Measurements from ENCODE around the gene BCAS1.
"Not testable (repeated sequence)": the region's sequence is repeated elsewhere in the genome, so short reads cannot be mapped to it uniquely, and the experiment has no call there.

BCAS1 gene

GRCh38 chr20:53938739-53939138, 131.7 kb downstream of the BCAS1 start:
- H3K36me3 ChIP-seq (ENCODE audit: insufficient read depth, low read length) = no peaks in the 10 kb centered on the region
- peaks cover 58% of the 10 kb centered on the region for H3K4me1 ChIP-seq (ENCODE audit: insufficient read depth, low read length)
- H3K9ac ChIP-seq (ENCODE audit: low read depth, low read length) = no peak overlapping the region
- H3K9me3 ChIP-seq (ENCODE audit: control insufficient read depth, insufficient read depth, low read length) = no peaks in the 10 kb centered on the region

GRCh38 chr20:53937929-53938367, 132.4 kb downstream of the BCAS1 start:
- Histone ChIP-seq H3K9me3 (ENCODE audit: control insufficient read depth, insufficient read depth, low read length) (no peaks in the 10 kb centered on the region), H3K9ac (ENCODE audit: low read depth, low read length) (no peak overlapping the region), H3K4me1 (ENCODE audit: insufficient read depth, low read length) (peaks cover 51% of the 10 kb centered on the region), H3K36me3 (ENCODE audit: insufficient read depth, low read length) (no peaks in the 10 kb centered on the region)

GRCh38 chr20:53937339-53937741, 133.1 kb downstream of the BCAS1 start:
- Histone ChIP-seq H3K4me1 (ENCODE audit: insufficient read depth, low read length) (peaks cover 44% of the 10 kb centered on the region), H3K36me3 (ENCODE audit: insufficient read depth, low read length) (no peaks in the 10 kb centered on the region), H3K9me3 (ENCODE audit: control insufficient read depth, insufficient read depth, low read length) (no peaks in the 10 kb centered on the region), H3K9ac (ENCODE audit: low read depth, low read length) (no peak overlapping the region)

DNA sequence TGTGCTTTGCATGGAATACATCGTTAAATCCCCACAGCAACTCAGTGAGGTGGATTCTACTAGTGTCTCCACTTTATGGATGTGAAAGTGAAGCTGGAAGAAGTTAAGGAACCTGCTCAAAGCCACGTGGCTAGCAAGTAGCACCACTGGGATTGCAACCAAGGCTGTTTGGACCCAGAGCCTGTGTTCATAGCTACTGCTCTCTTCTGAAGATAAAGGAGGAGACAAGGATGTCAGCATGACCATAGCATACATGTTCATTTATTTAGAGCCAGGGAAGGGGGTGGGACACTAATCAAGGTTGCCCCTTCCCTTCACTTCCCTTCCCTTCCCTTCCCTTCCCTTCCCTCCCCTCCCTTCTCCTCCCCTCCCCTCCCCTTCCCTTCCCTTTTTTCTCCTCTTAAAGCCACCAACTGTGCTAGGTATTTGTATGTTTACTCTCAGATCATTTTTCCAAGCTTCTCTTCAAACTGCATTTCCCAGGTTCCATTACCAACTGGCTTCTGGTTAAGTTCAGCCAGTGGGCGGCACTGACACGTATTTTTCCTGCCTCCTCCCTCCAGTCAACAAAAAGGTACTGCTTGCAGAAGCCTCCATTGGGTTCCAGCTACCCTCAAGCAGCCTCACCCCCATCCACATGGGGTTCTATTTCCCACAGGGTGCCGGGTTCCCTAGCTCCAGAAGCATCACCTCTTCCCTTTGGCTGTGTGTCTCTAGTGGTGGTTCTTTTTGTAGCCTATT, 134.9 kb downstream of the BCAS1 start:
- Histone ChIP-seq H3K36me3 (ENCODE audit: insufficient read depth, low read length) (no peaks in the 10 kb centered on the region), H3K4me1 (ENCODE audit: insufficient read depth, low read length) (peaks cover 27% of the 10 kb centered on the region), H3K9ac (ENCODE audit: low read depth, low read length) (no peak overlapping the region), H3K9me3 (ENCODE audit: control insufficient read depth, insufficient read depth, low read length) (no peaks in the 10 kb centered on the region)

DNA sequence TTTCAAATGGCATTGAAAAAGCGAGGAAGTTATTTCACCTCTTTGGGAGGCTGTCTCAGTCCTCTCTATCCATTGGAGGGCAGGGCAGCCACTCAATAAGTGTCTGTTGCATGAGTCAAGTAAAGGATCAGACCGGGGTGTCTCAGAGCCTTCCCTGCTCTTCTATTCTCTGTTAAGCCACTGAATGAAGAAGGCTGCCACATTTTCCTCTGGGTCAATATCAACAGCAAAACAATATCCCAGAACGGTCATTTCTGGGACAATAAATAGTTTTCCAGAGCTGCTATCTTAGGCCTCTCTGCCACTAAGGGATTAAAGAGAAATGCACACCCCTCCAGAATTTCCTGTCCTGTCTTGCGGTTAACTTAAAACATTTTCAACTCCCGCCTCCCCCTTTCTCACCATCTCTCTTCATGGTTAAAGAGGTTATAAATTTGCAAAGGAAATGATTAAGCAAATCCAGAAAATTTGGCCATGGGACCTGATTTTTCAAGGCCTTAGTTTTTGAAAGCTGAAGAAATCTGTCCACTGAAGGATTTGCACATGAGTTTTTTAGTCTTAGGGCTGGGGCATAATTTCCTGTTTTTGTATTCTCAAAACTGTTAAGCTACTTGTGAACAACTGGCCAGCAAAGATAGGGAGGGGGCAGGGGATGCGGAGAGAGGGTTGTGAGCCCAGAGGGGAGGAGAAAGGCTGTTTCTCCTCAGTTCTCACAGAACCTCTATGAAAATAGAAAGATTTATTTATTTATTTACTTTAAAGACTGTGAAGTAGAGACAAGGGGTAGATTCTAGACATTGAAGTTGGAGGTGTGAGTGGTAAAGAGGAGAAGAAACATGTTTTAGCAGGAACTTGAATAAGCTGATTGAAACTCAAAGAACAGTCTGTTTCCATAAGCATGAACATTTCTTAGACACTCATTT, 135.7 kb downstream of the BCAS1 start:
- Histone ChIP-seq H3K4me1 (ENCODE audit: insufficient read depth, low read length) (peaks cover 26% of the 10 kb centered on the region), H3K9ac (ENCODE audit: low read depth, low read length) (no peak overlapping the region), H3K9me3 (ENCODE audit: control insufficient read depth, insufficient read depth, low read length) (no peaks in the 10 kb centered on the region), H3K36me3 (ENCODE audit: insufficient read depth, low read length) (no peaks in the 10 kb centered on the region)

DNA sequence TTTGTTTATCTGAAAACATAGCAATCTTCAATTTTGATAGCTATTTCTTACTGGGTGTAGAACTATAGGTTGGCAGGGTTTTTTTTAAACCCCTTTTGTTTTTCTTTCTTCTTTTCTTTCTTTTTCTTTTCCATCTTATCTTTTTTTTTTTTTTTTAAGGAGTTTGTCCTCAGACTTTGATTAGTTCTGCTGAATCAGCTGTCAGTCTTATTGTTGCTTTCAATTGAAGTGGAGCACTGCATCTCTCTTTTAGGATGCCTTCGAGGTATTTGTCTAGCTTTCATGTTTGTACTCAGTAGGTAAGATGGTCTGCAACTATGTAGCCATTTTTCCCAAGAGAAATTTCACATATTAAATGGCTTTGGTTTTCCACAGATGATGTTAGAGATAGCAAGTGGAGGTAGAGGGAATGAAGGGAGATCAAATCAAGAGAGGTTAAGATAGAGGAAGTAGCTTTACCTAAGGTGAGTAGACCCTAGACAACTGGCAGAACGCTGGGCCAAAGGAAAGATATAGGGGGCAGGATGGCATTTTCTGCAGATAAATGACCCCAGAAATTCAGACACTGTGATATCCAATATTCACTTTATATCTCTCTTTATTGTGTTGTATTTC, 137.1 kb downstream of the BCAS1 start:
- no peaks in the 10 kb centered on the region for H3K9me3 ChIP-seq (ENCODE audit: control insufficient read depth, insufficient read depth, low read length)
- no peak overlapping the region for H3K9ac ChIP-seq (ENCODE audit: low read depth, low read length)
- H3K36me3 ChIP-seq (ENCODE audit: insufficient read depth, low read length) = no peaks in the 10 kb centered on the region
- peaks cover 18% of the 10 kb centered on the region for H3K4me1 ChIP-seq (ENCODE audit: insufficient read depth, low read length)

DNA sequence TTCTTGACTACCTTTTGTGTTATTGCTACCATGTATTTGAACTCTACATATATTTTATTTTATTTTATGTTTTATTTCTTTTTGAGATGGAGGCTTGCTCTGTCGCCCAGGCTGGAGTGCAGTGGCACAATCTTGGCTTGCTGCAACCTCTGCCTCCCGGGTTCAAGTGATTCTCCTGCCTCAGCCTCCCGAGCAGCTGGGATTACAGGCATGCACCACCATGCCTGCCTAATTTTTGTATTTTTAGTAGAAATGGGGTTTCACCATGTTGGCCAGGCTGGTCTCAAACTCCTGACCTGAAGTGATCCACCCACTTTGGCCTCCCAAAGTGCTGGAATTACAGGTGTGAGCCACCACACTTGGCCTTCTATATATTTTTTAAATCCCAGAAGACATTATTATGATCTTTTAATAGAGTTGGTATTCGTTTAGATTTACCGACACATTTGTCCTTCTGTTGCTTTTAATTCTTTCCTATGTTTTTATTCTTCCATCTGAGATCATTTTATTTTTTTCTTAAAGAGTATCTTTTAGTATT, 137.7 kb downstream of the BCAS1 start:
- not testable (repeated sequence) for H3K9ac ChIP-seq (ENCODE audit: low read depth, low read length); H3K9me3 ChIP-seq (ENCODE audit: control insufficient read depth, insufficient read depth, low read length); H3K36me3 ChIP-seq (ENCODE audit: insufficient read depth, low read length)
- peaks cover 18% of the 10 kb centered on the region for H3K4me1 ChIP-seq (ENCODE audit: insufficient read depth, low read length)

DNA sequence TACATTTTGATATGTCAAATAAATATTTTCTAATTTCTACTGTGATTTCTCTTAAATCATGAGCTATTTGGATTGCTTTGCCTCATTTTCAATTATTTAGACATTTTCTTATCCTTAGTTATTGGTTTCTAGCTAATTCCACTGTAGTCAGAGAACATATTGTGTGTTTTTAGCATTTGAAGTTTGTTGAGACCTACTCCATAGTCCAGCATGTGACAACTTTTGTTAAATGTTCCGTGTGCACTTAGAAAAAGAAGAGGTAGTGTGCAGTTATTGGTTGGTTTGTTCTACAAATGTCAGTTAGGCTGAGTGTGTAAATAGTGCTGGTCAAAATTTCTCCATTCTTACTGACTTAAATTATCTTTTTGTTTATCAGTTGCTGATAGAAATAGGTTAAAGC, 138.8 kb downstream of the BCAS1 start:
- no peak overlapping the region for H3K9ac ChIP-seq (ENCODE audit: low read depth, low read length)
- H3K4me1 ChIP-seq (ENCODE audit: insufficient read depth, low read length) = peaks cover 23% of the 10 kb centered on the region
- no peaks in the 10 kb centered on the region for H3K36me3 ChIP-seq (ENCODE audit: insufficient read depth, low read length)
- H3K9me3 ChIP-seq (ENCODE audit: control insufficient read depth, insufficient read depth, low read length) = no peaks in the 10 kb centered on the region

DNA sequence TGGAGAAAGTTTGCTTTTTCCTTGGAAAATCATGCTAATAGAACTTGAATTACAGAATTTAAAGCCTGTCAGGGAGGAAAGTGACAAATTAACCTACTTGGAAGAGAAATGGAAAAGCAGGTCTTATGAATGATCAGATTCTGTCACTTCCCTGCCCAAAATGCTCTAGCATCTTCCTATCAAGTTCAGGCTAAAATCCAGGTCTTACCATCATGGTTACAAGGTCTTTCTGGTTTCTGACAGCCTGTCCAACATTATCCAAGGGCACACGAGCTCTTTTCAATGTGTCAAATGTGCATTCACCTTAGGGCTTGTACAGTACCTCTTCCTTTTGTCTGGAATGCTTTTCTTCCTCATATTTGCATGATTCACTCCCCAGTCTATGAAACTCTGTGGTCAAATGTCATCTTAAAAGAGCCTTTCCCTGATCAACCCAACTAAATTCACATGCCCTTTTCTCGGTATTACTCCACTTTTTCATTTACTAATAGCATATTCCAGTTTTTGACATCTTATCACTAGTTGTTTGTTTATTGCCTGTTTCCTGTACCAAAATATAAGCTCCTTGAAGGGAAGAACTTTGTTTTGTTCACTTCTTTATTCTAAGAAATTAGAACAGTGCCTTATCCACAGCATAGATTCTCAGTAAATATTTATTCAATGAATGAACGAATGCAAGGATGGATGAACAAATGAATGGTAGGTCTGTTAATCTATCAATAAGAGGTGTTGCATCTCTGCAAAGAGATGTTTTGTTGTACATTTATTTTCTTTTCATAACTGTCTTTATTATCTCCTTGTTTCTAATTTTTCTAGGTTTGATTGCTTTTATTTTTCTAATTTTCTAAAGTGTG, 139.5 kb downstream of the BCAS1 start:
- no peak overlapping the region for H3K9ac ChIP-seq (ENCODE audit: low read depth, low read length)

GRCh38 chr20:53929974-53930650, 140.3 kb downstream of the BCAS1 start:
- no peaks in the 10 kb centered on the region for H3K9me3 ChIP-seq (ENCODE audit: control insufficient read depth, insufficient read depth, low read length)
- no peak overlapping the region for H3K9ac ChIP-seq (ENCODE audit: low read depth, low read length)
- peaks cover 19% of the 10 kb centered on the region for H3K4me1 ChIP-seq (ENCODE audit: insufficient read depth, low read length)
- H3K36me3 ChIP-seq (ENCODE audit: insufficient read depth, low read length) = no peaks in the 10 kb centered on the region

More for the DNA sequence above, 139.5 kb downstream of the BCAS1 start:
- Histone ChIP-seq H3K36me3 (ENCODE audit: insufficient read depth, low read length) (no peaks in the 10 kb centered on the region), H3K4me1 (ENCODE audit: insufficient read depth, low read length) (peaks cover 27% of the 10 kb centered on the region), H3K9me3 (ENCODE audit: control insufficient read depth, insufficient read depth, low read length) (no peaks in the 10 kb centered on the region)

- Histone ChIP-seq H3K36me3 (ENCODE audit: insufficient read depth, low read length) (no peaks in the 10 kb centered on the region), H3K9me3 (ENCODE audit: control insufficient read depth, insufficient read depth, low read length) (no peaks in the 10 kb centered on the region), H3K9ac (ENCODE audit: low read depth, low read length) (no peak overlapping the region), H3K4me1 (ENCODE audit: insufficient read depth, low read length) (peaks cover 12% of the 10 kb centered on the region)
Measured at GRCh38 chr20:53929399-53929798, 141.0 kb downstream of the BCAS1 start.

DNA sequence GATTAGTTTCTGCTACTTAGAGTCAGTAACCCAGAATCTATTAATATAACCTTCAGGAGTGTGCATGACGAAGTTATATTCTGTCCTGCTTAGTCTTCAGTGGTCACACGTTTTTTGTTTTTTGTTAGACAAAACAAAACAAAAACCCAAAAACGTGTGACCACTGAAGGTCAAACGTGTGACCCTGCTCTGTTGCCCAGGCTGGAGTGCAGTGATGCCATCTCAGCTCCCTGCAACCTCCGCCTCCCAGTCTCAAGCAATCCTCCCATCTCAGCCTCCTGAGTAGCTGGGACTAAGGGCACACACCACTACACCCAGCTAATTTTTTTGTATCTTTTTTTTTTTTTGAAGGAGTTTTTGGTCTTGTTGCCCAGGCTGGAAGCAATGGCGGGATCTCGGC, 142.4 kb downstream of the BCAS1 start:
- H3K36me3 ChIP-seq (ENCODE audit: insufficient read depth, low read length) = no peaks in the 10 kb centered on the region
- H3K4me1 ChIP-seq (ENCODE audit: insufficient read depth, low read length) = peaks cover 11% of the 10 kb centered on the region
- no peaks in the 10 kb centered on the region for H3K9me3 ChIP-seq (ENCODE audit: control insufficient read depth, insufficient read depth, low read length)
- no peak overlapping the region for H3K9ac ChIP-seq (ENCODE audit: low read depth, low read length)

DNA sequence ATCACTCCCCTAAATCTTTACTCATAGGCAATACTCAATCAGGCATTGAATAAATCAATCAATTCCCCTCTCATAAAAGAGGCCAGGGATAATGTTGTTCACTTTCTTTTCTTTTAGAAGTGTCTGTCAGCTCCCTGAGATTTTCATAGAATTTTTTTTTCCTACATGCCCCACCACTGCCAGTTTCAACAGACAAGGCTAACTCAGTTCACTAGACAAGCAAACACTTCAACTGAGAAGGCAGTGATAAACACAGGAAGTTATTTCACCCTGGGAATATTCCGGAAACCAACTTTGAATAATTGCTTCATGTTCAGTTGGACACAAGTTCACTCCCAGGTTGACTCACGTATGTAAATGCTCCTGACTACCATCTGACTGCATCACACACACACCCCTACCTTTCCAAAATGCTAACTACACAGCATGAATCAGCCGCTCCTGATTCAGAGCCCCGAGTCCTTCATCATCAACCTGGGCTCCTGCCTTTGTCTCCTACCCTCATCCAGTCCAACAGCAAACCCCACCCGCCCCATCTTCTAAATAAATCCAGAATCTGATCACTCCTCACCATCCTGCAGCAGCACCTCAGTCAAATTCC, 143.9 kb downstream of the BCAS1 start:
- H3K9me3 ChIP-seq (ENCODE audit: control insufficient read depth, insufficient read depth, low read length) = no peaks in the 10 kb centered on the region
- H3K36me3 ChIP-seq (ENCODE audit: insufficient read depth, low read length) = no peaks in the 10 kb centered on the region
- H3K9ac ChIP-seq (ENCODE audit: low read depth, low read length) = no peak overlapping the region
- H3K4me1 ChIP-seq (ENCODE audit: insufficient read depth, low read length) = peaks cover 11% of the 10 kb centered on the region

All from ES-I3 (cell line).